Upper lobe of left lung (tissue), 6 donors: ENCODE results near the gene GALNS. TPM values are rescaled to one million over a fixed set of nuclear protein-coding genes. Genes with fewer than 3 reads are reported as not detected.

ENCODE experiments used
- ATAC-seq, 2 donors: fragments of 200-7000 bp; cut with Tn5 transposase; one replicate each; pipeline ENCODE4 v1.9.1; 2022; ENCODE audit warnings: mild to moderate bottlenecking in 2 of 2, moderate library complexity in 2 of 2; ENCODE audit not compliant: low FRiP score in 2 of 2
- DNase-seq, 2 donors: peaks; one replicate each; pipeline ENCODE4 v3.0.0-alpha.2; 2019 to 2020
- H3K27ac ChIP-seq, 4 donors: fragments of 200-600 bp; sonication (generic); one replicate each; pipeline ENCODE4 v1.5.1; 2016 to 2019
- H3K27me3 ChIP-seq, 4 donors: fragments of 200-600 bp; sonication (generic); one replicate each; pipeline ENCODE4 v1.5.1; 2017 to 2019
- H3K36me3 ChIP-seq, 4 donors: fragments of 200-600 bp; sonication (generic); one replicate each; pipeline ENCODE4 v1.5.1; 2016 to 2019
- H3K4me1 ChIP-seq, 4 donors: fragments of 200-600 bp; sonication (generic); one replicate each; pipeline ENCODE4 v1.5.1; 2018 to 2019
- H3K4me3 ChIP-seq, 4 donors: fragments of 200-600 bp; sonication (generic); one replicate each; pipeline ENCODE4 v1.5.1; 2017 to 2019; ENCODE audit warnings: mild to moderate bottlenecking in 2 of 4, moderate library complexity in 1 of 4
- H3K9me3 ChIP-seq, 4 donors: fragments of 200-600 bp; sonication (generic); one replicate each; pipeline ENCODE4 v1.5.1; 2018 to 2019
- EP300 ChIP-seq, 4 donors: sonication (generic); formaldehyde crosslinking; IDR thresholded peaks; one replicate each; pipeline ENCODE4 v1.5.1; 2017; ENCODE audit warnings: antibody characterized with exemption in 4 of 4, control low read depth in 2 of 4
- POLR2A ChIP-seq, 4 donors: fragments of 450-650 bp; IDR thresholded peaks; one replicate each; pipeline ENCODE4 v1.5.1; 2016 to 2017; ENCODE audit warnings: antibody characterized with exemption in 4 of 4, mild to moderate bottlenecking in 2 of 4
- POLR2AphosphoS5 ChIP-seq, 2 donors: sonication (generic); formaldehyde crosslinking; IDR thresholded peaks; one replicate each; pipeline ENCODE4 v1.5.1; 2017; ENCODE audit warnings: antibody characterized with exemption in 2 of 2
- WGBS, 2 donors: methylation state at CpG; one replicate each; pipeline ENCODE4 v1.1.5; 2017 to 2018; 5-methylcytosine and 5-hydroxymethylcytosine counted together
- total RNA-seq, 6 donors: library from RNA; depleted of rRNA in 4 of 6; stranded (reverse); fragments of >200 nt in 4 of 6; gene quantifications; one replicate each; pipeline versions ENCODE4 v1.1.0 to v1.2.1, GENCODE V29; 2016 to 2021
- TF ChIP-seq, protein P1 (sequence below), 6 experiments: fragments of 450-650 bp in 4 of 6; fragments of 200-600 bp in 2 of 6; sonication (generic) in 2 of 6; IDR thresholded peaks; one replicate each; pipeline ENCODE4 v1.5.1; 2016 to 2019; ENCODE audit warnings: antibody characterized with exemption in 6 of 6
- donor health status: DM: no; HTN: no; CAD: no; lungs with moderate emphysema.
- donor health status: DM: no; HTN: yes; CAD: no; lungs with severe emphysema.

GALNS gene
- total RNA-seq, 6 donors from 2014 or later = 24.8 to 140 (median 45.6) TPM

DNA sequence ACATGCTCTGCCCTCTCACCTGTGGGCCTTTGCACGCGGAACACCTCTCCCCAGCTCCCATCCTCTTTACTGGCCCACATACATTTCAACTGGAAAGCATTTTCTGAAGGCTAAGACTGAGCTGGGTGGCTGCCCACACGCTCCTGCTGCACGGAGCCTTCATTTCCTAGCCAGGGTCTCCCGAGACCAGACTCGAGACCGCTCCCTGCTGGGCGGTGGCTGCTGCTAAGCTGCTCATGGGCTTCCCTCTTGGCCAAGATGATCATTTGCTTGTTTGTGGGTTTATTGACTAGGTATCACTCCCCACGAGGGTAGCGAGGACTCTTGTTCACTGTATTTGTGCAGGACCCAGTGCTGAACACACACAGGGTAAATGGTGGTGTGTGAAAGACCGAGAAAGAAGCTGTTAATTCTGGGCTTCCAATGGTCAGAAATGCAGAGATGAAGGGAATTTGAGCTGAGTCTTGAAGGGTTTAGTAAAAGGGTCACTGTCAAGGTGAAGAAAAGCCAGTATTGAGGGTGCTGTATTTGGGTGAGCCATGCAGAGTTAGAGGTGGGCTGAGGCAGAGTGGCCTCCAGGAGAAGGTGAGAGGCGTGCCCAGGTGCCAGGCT is 1.1 kb upstream of the GALNS start:
- DNase-seq = peak; percentile 82 to 83
- peak overlapping the region; percentile 65 to 91 (median 82) for H3K27ac ChIP-seq
- 20 to 22% methylated on average over 10 to 11 of the region's 12 CpGs for WGBS, 2 donors
- H3K4me1 ChIP-seq = peaks cover 27 to 48% (median 39%) of the 10 kb centered on the region in 4 donors
- no peaks in the 10 kb centered on the region for H3K9me3 ChIP-seq
- peaks cover under 1 to 42% (median 31%) of the 10 kb centered on the region in 4 donors for H3K36me3 ChIP-seq
- TF ChIP-seq EP300 (IDR thresholded peaks at IDR 0.05) = no peak
- TF ChIP-seq, protein P1, sequence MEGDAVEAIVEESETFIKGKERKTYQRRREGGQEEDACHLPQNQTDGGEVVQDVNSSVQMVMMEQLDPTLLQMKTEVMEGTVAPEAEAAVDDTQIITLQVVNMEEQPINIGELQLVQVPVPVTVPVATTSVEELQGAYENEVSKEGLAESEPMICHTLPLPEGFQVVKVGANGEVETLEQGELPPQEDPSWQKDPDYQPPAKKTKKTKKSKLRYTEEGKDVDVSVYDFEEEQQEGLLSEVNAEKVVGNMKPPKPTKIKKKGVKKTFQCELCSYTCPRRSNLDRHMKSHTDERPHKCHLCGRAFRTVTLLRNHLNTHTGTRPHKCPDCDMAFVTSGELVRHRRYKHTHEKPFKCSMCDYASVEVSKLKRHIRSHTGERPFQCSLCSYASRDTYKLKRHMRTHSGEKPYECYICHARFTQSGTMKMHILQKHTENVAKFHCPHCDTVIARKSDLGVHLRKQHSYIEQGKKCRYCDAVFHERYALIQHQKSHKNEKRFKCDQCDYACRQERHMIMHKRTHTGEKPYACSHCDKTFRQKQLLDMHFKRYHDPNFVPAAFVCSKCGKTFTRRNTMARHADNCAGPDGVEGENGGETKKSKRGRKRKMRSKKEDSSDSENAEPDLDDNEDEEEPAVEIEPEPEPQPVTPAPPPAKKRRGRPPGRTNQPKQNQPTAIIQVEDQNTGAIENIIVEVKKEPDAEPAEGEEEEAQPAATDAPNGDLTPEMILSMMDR (IDR thresholded peaks at IDR 0.05) = peak; percentile 49 to 72 (median 58)
- H3K4me3 ChIP-seq = peak overlapping the region; percentile 57 to 100 (median 88)
- ATAC-seq = peak; percentile 79 to 81
- no peaks in the 10 kb centered on the region for H3K27me3 ChIP-seq

DNA sequence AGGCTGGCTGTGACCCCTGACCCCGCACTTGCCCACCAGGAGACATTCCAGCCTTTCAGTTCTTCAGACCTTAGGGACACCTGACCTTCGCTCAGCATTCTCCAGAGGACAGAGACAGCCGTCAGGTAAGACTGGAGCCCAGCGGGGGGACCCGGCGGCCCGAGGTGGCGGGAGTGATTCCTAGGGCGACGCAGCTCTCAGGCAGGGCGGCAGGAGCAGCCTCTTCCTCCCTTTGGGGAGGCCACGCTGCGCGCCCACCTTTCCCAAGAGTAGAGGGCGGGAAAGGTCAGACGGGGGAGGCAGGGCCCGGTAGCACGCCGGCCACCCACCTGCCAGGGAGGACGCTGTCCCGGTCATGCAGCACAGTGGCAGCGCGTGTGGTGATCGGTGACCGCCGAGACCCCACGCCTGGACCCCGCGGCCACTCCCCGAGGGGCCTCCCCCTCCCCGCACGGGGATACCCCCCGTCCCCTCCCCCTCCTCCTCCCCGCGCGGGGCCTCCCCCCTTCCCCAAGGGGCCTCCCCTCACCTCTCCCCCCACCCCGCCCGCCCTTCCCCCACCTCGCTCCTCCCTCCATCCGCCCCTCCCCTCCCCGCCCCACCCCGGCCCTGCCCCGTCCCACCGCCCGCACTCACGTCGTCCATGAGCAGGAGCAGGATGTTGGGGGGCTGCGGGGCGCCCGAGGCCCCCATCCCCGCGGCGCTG is 472 bp downstream of the GALNS start:
- ATAC-seq (peak in 1 of 2 donors; percentile 57), DNase-seq (peak in 1 of 2 donors; percentile 86)
- Histone ChIP-seq H3K9me3 (no peaks in the 10 kb centered on the region), H3K4me1 (peaks cover 27 to 48% (median 39%) of the 10 kb centered on the region in 4 donors), H3K27me3 (no peaks in the 10 kb centered on the region), H3K36me3 (peaks cover 0 to 26% (median 20%) of the 10 kb centered on the region in 4 donors), H3K27ac (peak overlapping the region; percentile 65 to 91 (median 82)), H3K4me3 (peak overlapping the region; percentile 70 to 100 (median 88))
- 18 to 20% methylated on average over 13 to 30 of the region's 53 CpGs for WGBS, 2 donors
- no peak for TF ChIP-seq POLR2A (IDR thresholded peaks at IDR 0.05)
- TF ChIP-seq EP300 (IDR thresholded peaks at IDR 0.05) = no peak
- TF ChIP-seq POLR2AphosphoS5 (IDR thresholded peaks at IDR 0.05) = no peak
- TF ChIP-seq, protein P1 (IDR thresholded peaks at IDR 0.05) = no peak

DNA sequence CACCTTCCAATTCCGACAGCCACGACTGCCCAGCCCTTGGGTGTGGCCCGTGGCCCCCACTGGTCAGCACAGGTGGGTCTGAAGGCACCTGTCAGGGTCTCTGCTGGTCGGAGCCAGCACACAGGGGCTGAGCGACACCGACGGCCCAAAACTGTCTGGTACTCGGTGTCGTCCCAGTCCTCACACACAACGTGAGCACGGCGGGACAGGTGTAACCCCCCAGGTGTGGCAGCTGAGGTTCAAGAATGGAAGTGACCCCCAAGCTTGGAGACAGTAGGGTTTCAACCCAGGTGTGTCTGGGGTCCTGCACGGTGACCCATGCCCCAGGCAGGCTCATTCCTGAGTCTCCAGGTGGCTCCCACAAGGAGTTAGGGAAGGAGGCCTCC is 1.0 kb downstream of the GALNS start:
- Histone ChIP-seq H3K4me1 (peaks cover 27 to 48% (median 39%) of the 10 kb centered on the region in 4 donors), H3K36me3 (peaks cover 0 to 22% (median 16%) of the 10 kb centered on the region in 4 donors), H3K9me3 (no peaks in the 10 kb centered on the region), H3K27ac (peak overlapping the region; percentile 65 to 91 (median 82)), H3K27me3 (no peaks in the 10 kb centered on the region), H3K4me3 (peak overlapping the region; percentile 70 to 100 (median 88))
- TF ChIP-seq EP300 (IDR thresholded peaks at IDR 0.05) (no peak), POLR2A (IDR thresholded peaks at IDR 0.05) (no peak), POLR2AphosphoS5 (IDR thresholded peaks at IDR 0.05) (no peak)
- TF ChIP-seq, protein P1 (IDR thresholded peaks at IDR 0.05) = no peak
- WGBS, 2 donors = 86 to 88% methylated on average over 5 to 12 of the region's 13 CpGs
- DNase-seq (peak in 1 of 2 donors; percentile 66), ATAC-seq (no peak)

DNA sequence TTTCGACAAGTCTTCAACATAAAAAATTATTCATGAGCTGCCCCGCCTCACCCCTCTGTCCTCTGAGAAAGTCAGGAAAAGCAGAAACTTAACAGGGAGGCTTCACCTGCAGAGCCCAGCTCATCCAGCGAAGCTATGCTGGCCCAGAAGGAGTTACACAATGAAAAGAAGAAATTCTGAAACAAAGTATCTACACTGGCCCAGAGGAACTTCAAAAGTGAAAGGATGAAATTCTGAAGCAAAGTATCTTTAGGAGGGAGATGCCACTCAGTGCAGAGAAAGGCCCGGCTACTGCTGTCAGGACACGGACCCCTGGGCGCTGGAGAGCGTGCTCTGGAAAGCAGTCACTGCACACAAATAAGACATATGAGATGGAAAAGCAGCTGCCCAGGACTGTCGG is 1.6 kb downstream of the GALNS start:
- ATAC-seq (no peak), DNase-seq (peak in 1 of 2 donors; percentile 12)
- H3K36me3 ChIP-seq = peaks cover 0 to 22% (median 17%) of the 10 kb centered on the region in 4 donors
- TF ChIP-seq, protein P1 (IDR thresholded peaks at IDR 0.05) = no peak
- TF ChIP-seq POLR2AphosphoS5 (IDR thresholded peaks at IDR 0.05) (no peak), EP300 (IDR thresholded peaks at IDR 0.05) (no peak), POLR2A (IDR thresholded peaks at IDR 0.05) (no peak)
- no peaks in the 10 kb centered on the region for H3K27me3 ChIP-seq
- H3K4me3 ChIP-seq = no peak overlapping the region
- 80 to 85% methylated on average over 8 of the region's 8 CpGs for WGBS, 2 donors
- H3K27ac ChIP-seq = peak overlapping the region in 3 of 4 donors; percentile 39 to 87 (median 49)
- H3K9me3 ChIP-seq = no peaks in the 10 kb centered on the region
- H3K4me1 ChIP-seq = peaks cover 27 to 48% (median 39%) of the 10 kb centered on the region in 4 donors
